Measurements from ENCODE around the gene TTYH2. TPM values are rescaled to one million over a fixed set of nuclear protein-coding genes. Genes with fewer than 3 reads are reported as not detected.

The TTYH2 gene, protein sequence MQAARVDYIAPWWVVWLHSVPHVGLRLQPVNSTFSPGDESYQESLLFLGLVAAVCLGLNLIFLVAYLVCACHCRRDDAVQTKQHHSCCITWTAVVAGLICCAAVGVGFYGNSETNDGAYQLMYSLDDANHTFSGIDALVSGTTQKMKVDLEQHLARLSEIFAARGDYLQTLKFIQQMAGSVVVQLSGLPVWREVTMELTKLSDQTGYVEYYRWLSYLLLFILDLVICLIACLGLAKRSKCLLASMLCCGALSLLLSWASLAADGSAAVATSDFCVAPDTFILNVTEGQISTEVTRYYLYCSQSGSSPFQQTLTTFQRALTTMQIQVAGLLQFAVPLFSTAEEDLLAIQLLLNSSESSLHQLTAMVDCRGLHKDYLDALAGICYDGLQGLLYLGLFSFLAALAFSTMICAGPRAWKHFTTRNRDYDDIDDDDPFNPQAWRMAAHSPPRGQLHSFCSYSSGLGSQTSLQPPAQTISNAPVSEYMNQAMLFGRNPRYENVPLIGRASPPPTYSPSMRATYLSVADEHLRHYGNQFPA
- total RNA-seq: 10 to 100 TPM; 17.3 to 34.6 (median 24.6) TPM
- 10 to 100 TPM; 10.3 to 14.5 TPM for polyA plus RNA-seq
- long read RNA-seq, donor 1, transcript TTYH2-201 (14 exons, 3,490 nt): major isoform, 13 of 61 reads
- long read RNA-seq, donor 1, partial matches to known transcripts: 21 of 61 reads
- long read RNA-seq, donor 1, other reads (novel, unspliced or antisense): 26 of 61 reads
- long read RNA-seq, donor 2, transcript TTYH2-206 (14 exons, 2,015 nt): minor isoform, 5 of 153 reads
- long read RNA-seq, donor 2, transcript TTYH2-201 (14 exons, 3,490 nt): major isoform, 62 of 153 reads
- long read RNA-seq, donor 2, partial matches to known transcripts: 36 of 153 reads
- long read RNA-seq, donor 2, other reads (novel, unspliced or antisense): 48 of 153 reads
- long read RNA-seq, donor 3, transcript TTYH2-201 (14 exons, 3,490 nt): major isoform, 12 of 38 reads
- long read RNA-seq, donor 3, partial matches to known transcripts: 10 of 38 reads
- long read RNA-seq, donor 3, other reads (novel, unspliced or antisense): 14 of 38 reads

GRCh38 chr17:74212913-74213791 lies at the start of gene TTYH2:
Gene TTYH2 (plus strand): TSS chr17:74213571. CDS start chr17:74213588, 17 bp downstream.
- DNase-seq (peak; percentile 92 to 94 (median 94)), ATAC-seq (peak; percentile 72 to 87 (median 83))
- no peaks in the 10 kb centered on the region for H3K27me3 ChIP-seq
- no peaks in the 10 kb centered on the region for H3K9me3 ChIP-seq
- H3K4me3 ChIP-seq: peak within 1 kb of the TSS; percentile 43 to 75 (median 64)
- peaks cover 0 to 82% (median 49%) of the 10 kb centered on the region in 12 donors for H3K4me1 ChIP-seq
- peaks cover 0 to 32% (median 23%) of the 10 kb centered on the region in 9 donors for H3K36me3 ChIP-seq
- intact Hi-C loops (cut with DNase I): loop anchor here in 8 of 10 donors (2.0 to 10.0 kb wide), 10 partner anchors 24 to 242 kb away; partner anchors contain the start of genes BTBD17 (in 3 of the 8) and GPR142 (in 2 of the 8)
- 0 to 1% (median 0%) methylated on average over 36 to 62 of the region's 62 CpGs for WGBS, 4 donors
- TF ChIP-seq POLR2A (IDR thresholded peaks at IDR 0.05): peak in 1 of 2 donors; percentile 60
- TF ChIP-seq CTCF (IDR thresholded peaks at IDR 0.05): peak in 5 of 12 donors; percentile 14 to 39 (median 20)
- H3K27ac ChIP-seq: peak within 1 kb of the TSS; percentile 49 to 93 (median 85)

DNA sequence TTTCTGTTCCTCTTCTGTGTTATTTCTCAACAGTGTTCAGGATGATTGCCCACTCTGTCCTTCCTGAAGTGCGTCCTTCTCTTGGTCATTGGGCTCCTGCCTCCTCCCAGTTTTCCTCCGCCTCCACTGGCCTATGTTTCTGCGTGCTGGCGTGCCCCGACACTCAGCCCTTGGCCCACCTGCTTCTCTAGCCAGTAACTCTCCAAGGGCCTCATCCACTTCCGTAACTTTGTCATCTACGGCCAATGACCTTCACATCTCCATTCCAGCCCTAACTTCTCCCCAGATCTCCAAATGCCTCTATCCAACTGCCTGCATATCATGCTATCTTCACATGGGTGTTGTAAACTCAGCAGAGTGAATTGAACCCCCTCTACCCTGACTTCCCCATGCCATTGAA lies 49.5 kb upstream of the TTYH2 start:
- no peak for DNase-seq

More for the DNA sequence above, 49.5 kb upstream of the TTYH2 start:
- no peak for ATAC-seq
- Histone ChIP-seq H3K9me3 (peaks cover 0 to 5% (median 0%) of the 10 kb centered on the region in 12 donors), H3K4me3 (no peak overlapping the region), H3K27ac (no peak overlapping the region), H3K36me3 (no peaks in the 10 kb centered on the region), H3K4me1 (no peaks in the 10 kb centered on the region), H3K27me3 (peaks cover 0 to 40% (median 0%) of the 10 kb centered on the region in 9 donors)
- intact Hi-C loops (cut with DNase I): no loop called here
- no peak for TF ChIP-seq POLR2A (IDR thresholded peaks at IDR 0.05)
- no peak for TF ChIP-seq CTCF (IDR thresholded peaks at IDR 0.05)
- 77 to 87% (median 85%) methylated on average over 7 of the region's 7 CpGs for WGBS, 4 donors
